ENCODE measurements around the gene PIK3CD. TPM values are rescaled to one million over a fixed set of nuclear protein-coding genes. Genes with fewer than 3 reads are reported as not detected.

The PIK3CD gene
- total and polyA plus RNA-seq, 2 of the 4 experiments (the other 2 are of a cell fraction), result 5.0 to 12.1 TPM

DNA sequence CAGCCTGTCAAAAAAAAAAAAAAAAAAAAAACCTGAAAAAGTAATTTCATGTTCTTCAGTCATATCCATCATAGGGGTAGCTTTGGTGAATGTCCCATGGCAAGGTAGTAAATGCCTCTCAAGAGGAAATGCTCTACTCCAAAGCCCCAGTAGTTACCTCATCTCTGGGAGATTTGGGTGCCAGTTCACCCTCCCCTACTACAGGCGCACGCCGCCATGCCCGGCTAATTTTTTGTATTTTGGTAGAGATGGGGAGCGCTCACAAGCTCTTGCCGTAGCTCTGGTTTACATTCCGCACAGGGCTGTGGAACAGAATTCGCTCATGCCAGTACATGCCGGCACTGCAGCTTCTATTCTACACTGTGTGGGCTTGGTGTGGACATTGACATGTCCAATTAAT is 13.7 kb downstream of the PIK3CD start:
- no peak overlapping the region for H2BK5ac ChIP-seq (ENCODE audit: low read depth, low read length, poor library complexity, severe bottlenecking)
- ATAC-seq (ENCODE audit: low read depth) (no peak), DNase-seq (no peak)
- H2AK5ac ChIP-seq (ENCODE audit: low read depth, low read length), result no peak overlapping the region
- H3K9ac ChIP-seq (ENCODE audit: low read depth, low read length), result no peak overlapping the region
- no CpG with 5 or more reads among the region's 9 CpGs for WGBS, 2 experiments (ENCODE audit: extremely low coverage in 2 of 2, insufficient read length in 1 of 2)
- no peaks in the 10 kb centered on the region for H3K9me3 ChIP-seq (ENCODE audit: control insufficient read depth, insufficient read depth, low read length)
- no peaks in the 10 kb centered on the region for H3K79me1 ChIP-seq (ENCODE audit: low read depth in 1 of 2, low read length in 2 of 2)
- TF ChIP-seq, protein P1, sequence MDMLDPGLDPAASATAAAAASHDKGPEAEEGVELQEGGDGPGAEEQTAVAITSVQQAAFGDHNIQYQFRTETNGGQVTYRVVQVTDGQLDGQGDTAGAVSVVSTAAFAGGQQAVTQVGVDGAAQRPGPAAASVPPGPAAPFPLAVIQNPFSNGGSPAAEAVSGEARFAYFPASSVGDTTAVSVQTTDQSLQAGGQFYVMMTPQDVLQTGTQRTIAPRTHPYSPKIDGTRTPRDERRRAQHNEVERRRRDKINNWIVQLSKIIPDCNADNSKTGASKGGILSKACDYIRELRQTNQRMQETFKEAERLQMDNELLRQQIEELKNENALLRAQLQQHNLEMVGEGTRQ (IDR thresholded peaks at IDR 0.05; ENCODE audit: low read depth, low read length), result no peak
- TF ChIP-seq MXI1 (IDR thresholded peaks at IDR 0.05; ENCODE audit: borderline replicate concordance, low read depth, low read length) (no peak), FOS (IDR thresholded peaks at IDR 0.05; ENCODE audit: low read depth, low read length) (no peak)
- dilution Hi-C loops (cut with HindIII; ENCODE audit: low sequenced_read_pairs, unreplicated experiment) (no loop called here), in situ Hi-C loops (cut with MboI; ENCODE audit: low sequenced_read_pairs) (no loop called here), intact Hi-C loops (cut with micrococcal nuclease) (no loop called here)
- H3K14ac ChIP-seq (replicated peaks; ENCODE audit: low read depth, low read length), result no peak overlapping the region
- no peak overlapping the region for H4K91ac ChIP-seq (ENCODE audit: insufficient read depth, low read depth, low read length)
- ChIA-PET POLR2A (ENCODE audit: unreplicated experiment) (no interaction called here), CTCF (interaction anchor here (0.7 kb wide), 1 partner anchor 11 kb away, joined by 3 read pairs; no protein-coding TSS in a partner anchor)
- no TSS peak for BruUV-seq (replicated peaks)
- H3K36me3 ChIP-seq (ENCODE audit: control insufficient read depth, insufficient read depth, low read length), result no peaks in the 10 kb centered on the region
- H3K9me1 ChIP-seq (ENCODE audit: insufficient read depth, low read length), result no peaks in the 10 kb centered on the region
- no peak overlapping the region for H2AK9ac ChIP-seq (replicated peaks; ENCODE audit: low read depth, low read length, poor library complexity)
- no peak overlapping the region for H2BK120ac ChIP-seq (ENCODE audit: low read depth, low read length)
- H3K4me1 ChIP-seq (ENCODE audit: control insufficient read depth, insufficient read depth, low read length), result no peaks in the 10 kb centered on the region
- H3K27ac ChIP-seq (ENCODE audit: insufficient read depth, low read length), result no peak overlapping the region
- H2BK20ac ChIP-seq (ENCODE audit: low read depth, low read length), result no peak overlapping the region
- H3K23ac ChIP-seq (ENCODE audit: low read depth, low read length), result no peak overlapping the region
- H4K20me1 ChIP-seq (ENCODE audit: insufficient read depth, low read length), result no peaks in the 10 kb centered on the region
- H3K4me2 ChIP-seq (ENCODE audit: low read depth, low read length), result no peak overlapping the region
- H3K4ac ChIP-seq (ENCODE audit: low read depth, low read length), result no peak overlapping the region
- H4K8ac ChIP-seq (ENCODE audit: low read depth in 2 of 2, low read length in 2 of 2), result no peak overlapping the region
- H3K18ac ChIP-seq (ENCODE audit: low read depth, low read length), result no peak overlapping the region
- no peak overlapping the region for H2AFZ ChIP-seq (replicated peaks; ENCODE audit: low read length, poor library complexity)
- no peak overlapping the region for H2BK15ac ChIP-seq (ENCODE audit: low read depth, low read length)
- H3K56ac ChIP-seq (ENCODE audit: extremely low read depth, insufficient read depth, low read length), result no peak overlapping the region
- no peak overlapping the region for H3K4me3 ChIP-seq (ENCODE audit: insufficient read depth, low read depth, low read length)
- no peak overlapping the region for H4K5ac ChIP-seq (ENCODE audit: low read depth, low read length)
- H3K27me3 ChIP-seq (ENCODE audit: control insufficient read depth, insufficient read depth, low read length), result no peaks in the 10 kb centered on the region; the same call in 1 of the 2 replicates

All from IMR-90 (cell line).